GM13977 (cell line): ENCODE data around the gene CRNN.

ENCODE experiments used
- DNase-seq: peaks from one replicate; pipeline ENCODE4 v3.0.0; 2012; ENCODE audit warnings: low spot score
- CTCF ChIP-seq: IDR thresholded peaks from 2 replicates; pipeline ENCODE4 v1.5.1; 2012; ENCODE audit warnings: mild to moderate bottlenecking, control low read depth; ENCODE audit not compliant: insufficient read depth; ENCODE audit errors: extremely low read depth, missing control alignments
- in situ Hi-C: fragments of 300-500 bp; cut with MboI; formaldehyde crosslinking; loops from one replicate; pipeline ENCODE4 v1.12.0; 2022; ENCODE audit warnings: low sequenced_read_pairs, low pct_unique_long_range_greater_than_20kb, mixed read lengths, inconsistent platforms; ENCODE audit not compliant: unreplicated experiment

Gene CRNN

GRCh38 chr1:152447484-152447883, 33.4 kb upstream of the CRNN start:
- in situ Hi-C loops, result no loop called here
- no peak for TF ChIP-seq CTCF
- no peak for DNase-seq

- in situ Hi-C loops, result no loop called here
- DNase-seq, result no peak
- TF ChIP-seq CTCF, result no peak
These were observed 30.0 kb upstream of the CRNN start for GRCh38 chr1:152444045-152444444.

GRCh38 chr1:152442765-152443164, 28.7 kb upstream of the CRNN start:
- no peak for DNase-seq
- in situ Hi-C loops, result no loop called here

GRCh38 chr1:152442301-152442700, 28.2 kb upstream of the CRNN start:
- DNase-seq, result no peak
- in situ Hi-C loops, result no loop called here
- no peak for TF ChIP-seq CTCF

More at GRCh38 chr1:152442765-152443164, 28.7 kb upstream of the CRNN start:
- no peak for TF ChIP-seq CTCF

- no peak for TF ChIP-seq CTCF
- no peak for DNase-seq
- in situ Hi-C loops, result no loop called here
These were observed 27.7 kb upstream of the CRNN start for GRCh38 chr1:152441756-152442155.

- peak; percentile 92 for TF ChIP-seq CTCF
- in situ Hi-C loops, result no loop called here
- DNase-seq, result peak; percentile 80
These were observed 26.8 kb upstream of the CRNN start for GRCh38 chr1:152440635-152441471.
